Pancreas (tissue), 10 donors: ENCODE data around the gene GSC2. TPM values are rescaled to one million over a fixed set of nuclear protein-coding genes. Genes with fewer than 3 reads are reported as not detected.

ENCODE experiments used
- ATAC-seq, 4 donors: fragments of 200-7000 bp; cut with Tn5 transposase; one replicate each; pipeline versions ENCODE4 v1.8.0 to v1.9.1; 2020; ENCODE audit warnings: mild to moderate bottlenecking in 4 of 4, moderate library complexity in 4 of 4
- DNase-seq, 6 donors: peaks; one replicate each; pipeline ENCODE4 v3.0.0-alpha.2; 2020
- FAIRE-seq: peaks from 2 replicates; lab custom pipeline; 2012; peaks lifted over from hg19 to GRCh38; lab: Jason Lieb, UNC
- H3K27ac ChIP-seq, 4 donors: fragments of 200-600 bp; sonication (generic); 1 replicate in 3 of 4; 2 replicates in 1 of 4; pipeline versions ENCODE4 v1.5.0 to v1.8.0; 2020
- H3K27me3 ChIP-seq, 4 donors: fragments of 200-600 bp; one replicate each; pipeline ENCODE4 v1.8.0; 2021
- H3K36me3 ChIP-seq, 3 donors: fragments of 200-600 bp; sonication (generic) in 1 of 3; one replicate each; pipeline versions ENCODE4 v1.5.0 to v1.8.0; 2020 to 2021
- H3K4me1 ChIP-seq, 3 donors: fragments of 200-600 bp; one replicate each; pipeline ENCODE4 v1.8.0; 2021
- H3K4me3 ChIP-seq, 4 donors: fragments of 200-600 bp; sonication (generic) in 2 of 4; one replicate each; pipeline versions ENCODE4 v1.5.0 to v1.8.0; 2020 to 2021
- H3K9me3 ChIP-seq, 4 donors: fragments of 200-600 bp; one replicate each; pipeline ENCODE4 v1.8.0; 2021
- WGBS, 2 donors: extraction: QIAGEN DNeasy Blood & Tissue Kit; methylation state at CpG; one replicate each; pipeline ENCODE4 v1.1.7; 2013; 5-methylcytosine and 5-hydroxymethylcytosine counted together
- intact Hi-C, 3 donors: fragments of 100-400 bp; cut with DNase I; formaldehyde crosslinking; loops; one replicate each; pipeline versions ENCODE4 v1.11.1 to v1.14.2; 2022
- polyA plus RNA-seq, 2 donors: library from polyadenylated mRNA; stranded (reverse); fragments of 200-250 nt; gene quantifications; one replicate each; pipeline ENCODE4 v1.2.3, GENCODE V29; 2013
- total RNA-seq, 6 donors: library from RNA; stranded (reverse); fragmentation: NEBNext Ultra II Directional in 4 of 6; extraction: Animal tissue kit (Norgen Biotek cat#: 25700) in 4 of 6; gene quantifications; one replicate each; pipeline versions ENCODE4 v1.2.1 to v1.2.4, GENCODE V29; 2021 to 2023
- TF ChIP-seq, protein P1 (sequence below), 4 donors: fragments of 200-600 bp; sonication (generic) in 3 of 4; IDR thresholded peaks; one replicate each; pipeline versions ENCODE4 v1.5.0 to v1.8.0; 2021; ENCODE audit warnings: antibody characterized with exemption in 4 of 4
- donor health status: healthy with polysubstance abuse.
- donor health status: DM: no; HTN: no; CAD: no; lungs with moderate emphysema.
- donor health status: DM: no; HTN: no; CAD: no.
- donor health status: control.
- donor health status: control.
- donor health status: Bipolar disorder and iron deficiency.
- donor health status: DM: yes; HTN: yes; CAD: no.
- donor health status: DM: no; HTN: no; CAD: no.
- donor health status: DM: no; HTN: no; CAD: no.
- donor health status: DM: yes; HTN: yes; CAD: no.

Gene GSC2
- total and polyA plus RNA-seq, 8 donors: not detected

DNA sequence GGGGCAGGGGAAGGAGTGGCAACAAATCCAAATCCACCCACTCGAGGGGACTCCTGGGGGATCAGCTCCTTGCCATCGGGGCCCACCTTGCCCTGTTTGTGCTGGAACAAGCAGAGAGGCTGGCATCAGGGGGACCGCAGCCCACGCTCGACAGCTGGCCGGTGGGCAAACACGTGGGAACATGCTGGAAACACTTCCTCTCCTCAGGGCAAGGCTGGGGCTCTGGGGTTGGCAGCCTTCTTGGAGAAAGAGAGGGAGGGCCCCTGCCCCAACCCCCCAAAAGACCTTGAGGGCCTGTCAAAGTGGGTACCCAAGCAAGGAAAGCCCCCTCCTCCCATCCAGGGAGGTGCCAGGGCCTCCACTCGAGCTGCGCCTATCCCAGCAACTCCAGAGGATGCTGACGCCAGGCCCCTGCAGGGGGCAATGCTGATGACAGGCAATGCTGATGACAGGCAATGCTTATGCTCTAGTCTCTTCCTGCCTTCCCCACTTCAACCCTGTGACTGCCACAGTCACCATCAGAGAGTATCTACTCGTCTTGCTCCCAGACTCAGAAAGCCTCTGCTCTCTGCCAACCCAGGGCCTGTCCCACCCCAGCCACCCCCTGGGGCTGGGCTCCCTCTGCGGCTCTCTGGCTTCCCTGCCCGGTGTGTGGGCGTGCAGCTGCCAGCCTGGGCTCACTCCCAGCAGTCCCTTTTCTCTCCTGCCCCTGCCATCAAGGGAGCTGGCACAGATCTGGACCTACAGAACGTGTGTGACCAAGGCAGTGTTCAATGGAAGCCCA, 11.7 kb downstream of the GSC2 start:
- intact Hi-C loops: loop anchor here in 1 of 3 donors (10.0 kb wide), 2 partner anchors 84 to 86 kb away; no protein-coding TSS in a partner anchor
- 86% methylated on average over 15 of the region's 15 CpGs for WGBS, 2 donors
- Histone ChIP-seq H3K9me3 (no peaks in the 10 kb centered on the region), H3K27me3 (no peaks in the 10 kb centered on the region), H3K4me3 (no peak overlapping the region), H3K36me3 (peaks cover 0 to 56% (median 37%) of the 10 kb centered on the region in 3 donors), H3K27ac (no peak overlapping the region), H3K4me1 (peaks cover 0 to 2% (median 1%) of the 10 kb centered on the region in 3 donors)
- ATAC-seq (no peak), FAIRE-seq (no peak), DNase-seq (peak in 3 of 6 donors; percentile 8 to 56 (median 22))
- TF ChIP-seq, protein P1, sequence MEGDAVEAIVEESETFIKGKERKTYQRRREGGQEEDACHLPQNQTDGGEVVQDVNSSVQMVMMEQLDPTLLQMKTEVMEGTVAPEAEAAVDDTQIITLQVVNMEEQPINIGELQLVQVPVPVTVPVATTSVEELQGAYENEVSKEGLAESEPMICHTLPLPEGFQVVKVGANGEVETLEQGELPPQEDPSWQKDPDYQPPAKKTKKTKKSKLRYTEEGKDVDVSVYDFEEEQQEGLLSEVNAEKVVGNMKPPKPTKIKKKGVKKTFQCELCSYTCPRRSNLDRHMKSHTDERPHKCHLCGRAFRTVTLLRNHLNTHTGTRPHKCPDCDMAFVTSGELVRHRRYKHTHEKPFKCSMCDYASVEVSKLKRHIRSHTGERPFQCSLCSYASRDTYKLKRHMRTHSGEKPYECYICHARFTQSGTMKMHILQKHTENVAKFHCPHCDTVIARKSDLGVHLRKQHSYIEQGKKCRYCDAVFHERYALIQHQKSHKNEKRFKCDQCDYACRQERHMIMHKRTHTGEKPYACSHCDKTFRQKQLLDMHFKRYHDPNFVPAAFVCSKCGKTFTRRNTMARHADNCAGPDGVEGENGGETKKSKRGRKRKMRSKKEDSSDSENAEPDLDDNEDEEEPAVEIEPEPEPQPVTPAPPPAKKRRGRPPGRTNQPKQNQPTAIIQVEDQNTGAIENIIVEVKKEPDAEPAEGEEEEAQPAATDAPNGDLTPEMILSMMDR (IDR thresholded peaks at IDR 0.05): no peak

GRCh38 chr22:19137384-19138216, 12.5 kb downstream of the GSC2 start:
- Histone ChIP-seq H3K36me3 (peaks cover 0 to 55% (median 37%) of the 10 kb centered on the region in 3 donors), H3K4me1 (no peaks in the 10 kb centered on the region), H3K27me3 (no peaks in the 10 kb centered on the region), H3K27ac (no peak overlapping the region), H3K9me3 (no peaks in the 10 kb centered on the region), H3K4me3 (no peak overlapping the region)
- TF ChIP-seq, protein P1 (IDR thresholded peaks at IDR 0.05): no peak
- DNase-seq: no peak
- intact Hi-C loops: loop anchor here in 1 of 3 donors (10.0 kb wide), 2 partner anchors 83 to 87 kb away; no protein-coding TSS in a partner anchor
- WGBS, 2 donors: 89 to 93% methylated on average over 11 of the region's 11 CpGs
- FAIRE-seq: no peak
- no peak for ATAC-seq

GRCh38 chr22:19136915-19137314, 13.2 kb downstream of the GSC2 start:
- no peak overlapping the region for H3K27ac ChIP-seq
- H3K36me3 ChIP-seq: peaks cover 0 to 48% (median 37%) of the 10 kb centered on the region in 3 donors
- DNase-seq: peak in 1 of 6 donors; percentile 42
- WGBS, 2 donors: 90 to 95% methylated on average over 10 of the region's 10 CpGs
- no peaks in the 10 kb centered on the region for H3K27me3 ChIP-seq
- intact Hi-C loops: loop anchor here in 1 of 3 donors (10.0 kb wide), 2 partner anchors 82 to 88 kb away; no protein-coding TSS in a partner anchor
- no peak for FAIRE-seq
- TF ChIP-seq, protein P1 (IDR thresholded peaks at IDR 0.05): no peak
- no peaks in the 10 kb centered on the region for H3K4me1 ChIP-seq
- no peak overlapping the region for H3K4me3 ChIP-seq
- ATAC-seq: no peak
- no peaks in the 10 kb centered on the region for H3K9me3 ChIP-seq

GRCh38 chr22:19134874-19135273, 15.2 kb downstream of the GSC2 start:
- Histone ChIP-seq H3K4me1 (no peaks in the 10 kb centered on the region), H3K9me3 (no peaks in the 10 kb centered on the region), H3K36me3 (peaks cover 0 to 41% (median 32%) of the 10 kb centered on the region in 3 donors), H3K4me3 (no peak overlapping the region), H3K27ac (no peak overlapping the region), H3K27me3 (no peaks in the 10 kb centered on the region)
- intact Hi-C loops: loop anchor here in 1 of 3 donors (10.0 kb wide), 2 partner anchors 80 to 90 kb away; no protein-coding TSS in a partner anchor
- ATAC-seq (no peak), DNase-seq (peak in 1 of 6 donors; percentile 58), FAIRE-seq (no peak)
- TF ChIP-seq, protein P1 (IDR thresholded peaks at IDR 0.05): no peak
- WGBS, 2 donors: 91 to 95% methylated on average over 18 of the region's 18 CpGs
